H1 (cell line): ENCODE data around the gene OLFM1. TPM values are rescaled to one million over a fixed set of nuclear protein-coding genes. Genes with fewer than 3 reads are reported as not detected.
A peak's percentile ranks its signal among the peaks of the same experiment; 100 is the strongest.

Experiments
- CTCF ChIA-PET: fragments of 300-600 bp; sonication (Branson Sonifier 250); formaldehyde crosslinking; loops from one replicate; lab custom pipeline; 2021; ENCODE audit not compliant: partially characterized antibody; lab: Charles Lee
- POLR2A ChIA-PET: fragments of 300-600 bp; sonication (Branson Sonifier 250); formaldehyde crosslinking; loops from one replicate; lab custom pipeline; 2021; ENCODE audit warnings: inconsistent platforms; ENCODE audit not compliant: partially characterized antibody; lab: Charles Lee
- DNase-seq, 2 experiments: peaks; one replicate each; pipeline versions ENCODE4 v3.0.0 to v3.0.0-alpha.2; 2010 to 2022; ENCODE audit warnings: low spot score in 2 of 2, low read depth in 1 of 2, mixed read lengths in 1 of 2
- FAIRE-seq: peaks from 2 replicates; lab custom pipeline; 2011; peaks lifted over from hg19 to GRCh38; lab: Jason Lieb, UNC
- H2AFZ ChIP-seq: 2 replicates; pipeline ENCODE4 v1.8.1; 2012; ENCODE audit warnings: low read length, inconsistent platforms
- H2AK5ac ChIP-seq: 2 replicates; pipeline ENCODE4 v1.6.1; 2013; ENCODE audit warnings: low read depth, low read length
- H2BK120ac ChIP-seq: replicated peaks from 2 replicates; pipeline ENCODE3; 2013; ENCODE audit warnings: low read depth, low read length, inconsistent platforms
- H2BK12ac ChIP-seq: 2 replicates; pipeline ENCODE4 v1.6.1; 2013; ENCODE audit warnings: low read depth, low read length
- H2BK15ac ChIP-seq: 2 replicates; pipeline ENCODE4 v1.6.1; 2013; ENCODE audit warnings: low read length
- H2BK20ac ChIP-seq: 2 replicates; pipeline ENCODE4 v1.6.1; 2013; ENCODE audit warnings: low read length
- H2BK5ac ChIP-seq: 2 replicates; pipeline ENCODE4 v1.6.1; 2013; ENCODE audit warnings: low read depth, low read length
- H3K14ac ChIP-seq: 2 replicates; pipeline ENCODE4 v1.6.1; 2013; ENCODE audit warnings: inconsistent platforms; ENCODE audit not compliant: insufficient read length
- H3K18ac ChIP-seq: 2 replicates; pipeline ENCODE4 v1.6.1; 2013; ENCODE audit warnings: low read length; ENCODE audit errors: extremely low read depth
- H3K23ac ChIP-seq: 2 replicates; pipeline ENCODE4 v1.6.1; 2013; ENCODE audit warnings: inconsistent platforms; ENCODE audit not compliant: insufficient read length
- H3K23me2 ChIP-seq: 2 replicates; pipeline ENCODE4 v1.6.1; 2013; ENCODE audit warnings: low read depth, low read length
- H3K27ac ChIP-seq: 2 replicates; pipeline ENCODE4 v1.6.1; 2011; ENCODE audit warnings: low read depth, low read length, inconsistent platforms
- H3K27me3 ChIP-seq, 4 experiments: replicated peaks in 1 of 4; 1 replicate in 1 of 4; 2 replicates in 3 of 4; pipeline versions ENCODE4 v1.6.1 to v1.8.1; 2011 to 2013; ENCODE audit warnings: low read length in 3 of 4, mild to moderate bottlenecking in 3 of 4, inconsistent platforms in 2 of 4, mixed read lengths in 2 of 4, moderate library complexity in 1 of 4; ENCODE audit not compliant: control insufficient read depth in 3 of 4, insufficient read depth in 3 of 4; ENCODE audit errors: extremely low read depth in 1 of 4
- H3K36me3 ChIP-seq, 4 experiments: 2 replicates each; pipeline versions ENCODE4 v1.6.1 to v1.8.1; 2011 to 2013; ENCODE audit warnings: mild to moderate bottlenecking in 4 of 4, low read length in 3 of 4, moderate library complexity in 2 of 4, control low read depth in 1 of 4, inconsistent platforms in 1 of 4; ENCODE audit not compliant: insufficient read depth in 4 of 4, control insufficient read depth in 2 of 4
- H3K4ac ChIP-seq: replicated peaks from 2 replicates; pipeline ENCODE3; 2013; ENCODE audit warnings: low read length, low read depth, mixed read lengths, inconsistent platforms; ENCODE audit not compliant: insufficient read length
- H3K4me1 ChIP-seq, 4 experiments: replicated peaks in 1 of 4; 1 replicate in 1 of 4; 2 replicates in 3 of 4; pipeline versions ENCODE4 v1.6.1 to v1.8.1; 2011 to 2013; ENCODE audit warnings: low read length in 3 of 4, inconsistent platforms in 2 of 4, mixed read lengths in 1 of 4; ENCODE audit not compliant: insufficient read depth in 4 of 4, control insufficient read depth in 3 of 4
- H3K4me2 ChIP-seq, 2 experiments: 2 replicates each; pipeline versions ENCODE4 v1.6.1 to v1.8.1; 2011 to 2013; ENCODE audit warnings: low read depth in 2 of 2, low read length in 2 of 2, control low read depth in 1 of 2, inconsistent platforms in 1 of 2, mild to moderate bottlenecking in 1 of 2; ENCODE audit not compliant: insufficient read depth in 1 of 2
- H3K4me3 ChIP-seq, 4 experiments: fragments of 200-600, 300-600 bp in 1 of 4; sonication (generic), shearing (Covaris generic), sonication (Bioruptor Twin) in 1 of 4; 2 replicates each; pipeline versions ENCODE4 v1.5.1 to v1.8.1; 2011 to 2016; ENCODE audit warnings: low read length in 4 of 4, low read depth in 3 of 4, control low read depth in 2 of 4, inconsistent platforms in 2 of 4, mild to moderate bottlenecking in 2 of 4, mixed read lengths in 1 of 4, moderate library complexity in 1 of 4; ENCODE audit not compliant: insufficient read depth in 2 of 4; ENCODE audit errors: extremely low read depth in 1 of 4
- H3K56ac ChIP-seq: replicated peaks from 2 replicates; pipeline ENCODE3; 2013; ENCODE audit warnings: low read depth, mild to moderate bottlenecking, mixed read lengths, low read length, inconsistent platforms; ENCODE audit not compliant: insufficient read length
- H3K79me1 ChIP-seq: 2 replicates; pipeline ENCODE4 v1.6.1; 2013; ENCODE audit warnings: low read depth, low read length, control low read depth
- H3K79me2 ChIP-seq, 2 experiments: 2 replicates each; pipeline versions ENCODE4 v1.6.1 to v1.8.1; 2012 to 2013; ENCODE audit warnings: low read length in 2 of 2, mild to moderate bottlenecking in 2 of 2, inconsistent platforms in 1 of 2; ENCODE audit not compliant: insufficient read depth in 2 of 2, control insufficient read depth in 1 of 2
- H3K9ac ChIP-seq, 4 experiments: replicated peaks in 1 of 4; 1 replicate in 1 of 4; 2 replicates in 3 of 4; pipeline versions ENCODE4 v1.6.1 to v1.8.1; 2011 to 2013; ENCODE audit warnings: low read depth in 3 of 4, low read length in 3 of 4, control low read depth in 2 of 4, mild to moderate bottlenecking in 2 of 4, moderate library complexity in 2 of 4, inconsistent platforms in 1 of 4; ENCODE audit errors: extremely low read depth in 1 of 4
- H3K9me3 ChIP-seq, 2 experiments: 2 replicates each; pipeline versions ENCODE4 v1.6.1 to v1.8.1; 2012 to 2013; ENCODE audit warnings: mild to moderate bottlenecking in 2 of 2, moderate library complexity in 2 of 2, control low read depth in 1 of 2, inconsistent platforms in 1 of 2, low read depth in 1 of 2, low read length in 1 of 2, mixed read lengths in 1 of 2; ENCODE audit not compliant: insufficient read depth in 2 of 2
- H4K20me1 ChIP-seq, 2 experiments: replicated peaks in 1 of 2; 2 replicates each; pipeline versions ENCODE3 to v1.8.1; 2011 to 2013; ENCODE audit warnings: inconsistent platforms in 2 of 2, low read length in 2 of 2, mild to moderate bottlenecking in 1 of 2; ENCODE audit not compliant: insufficient read depth in 2 of 2, control insufficient read depth in 1 of 2
- H4K5ac ChIP-seq: 2 replicates; pipeline ENCODE4 v1.6.1; 2013; ENCODE audit warnings: low read length, low read depth, mixed read lengths, inconsistent platforms; ENCODE audit not compliant: insufficient read length
- H4K8ac ChIP-seq: 2 replicates; pipeline ENCODE4 v1.8.0; 2013; ENCODE audit warnings: mild to moderate bottlenecking, moderate library complexity, low read length, inconsistent platforms; ENCODE audit not compliant: insufficient read depth; ENCODE audit errors: extremely low read depth
- H4K91ac ChIP-seq: replicated peaks from 2 replicates; pipeline ENCODE3; 2013; ENCODE audit warnings: low read length, mixed read lengths, inconsistent platforms; ENCODE audit not compliant: insufficient read length
- JUN ChIP-seq: IDR thresholded peaks from 2 replicates; pipeline ENCODE4 v1.6.1; 2011; ENCODE audit warnings: low read depth, mild to moderate bottlenecking, improper control_type of control experiment, low read length
- KDM1A ChIP-seq: fragments of 200-600, 300-600 bp; sonication (generic); IDR thresholded peaks from 2 replicates; pipeline ENCODE4 v1.7.1; 2016; ENCODE audit warnings: mild to moderate bottlenecking, low read length, borderline replicate concordance
- POLR2AphosphoS5 ChIP-seq: IDR thresholded peaks from 2 replicates; pipeline ENCODE4 v1.6.1; 2011; ENCODE audit warnings: low read depth, low read length
- RFX5 ChIP-seq: IDR thresholded peaks from 2 replicates; pipeline ENCODE4 v1.6.1; 2011; ENCODE audit warnings: low read depth, low read length, improper control_type of control experiment, borderline replicate concordance
- RXRA ChIP-seq: IDR thresholded peaks from 2 replicates; pipeline ENCODE4 v1.6.1; 2011; ENCODE audit warnings: low read depth, mild to moderate bottlenecking, low read length, moderate library complexity; ENCODE audit not compliant: insufficient read depth
- SUZ12 ChIP-seq: fragments of 200-600 bp; sonication (generic); IDR thresholded peaks from 2 replicates; pipeline ENCODE4 v1.6.1; 2012; ENCODE audit warnings: mild to moderate bottlenecking, inconsistent platforms, low read length, moderate library complexity, mixed read lengths
- TAF1 ChIP-seq: IDR thresholded peaks from 2 replicates; pipeline ENCODE4 v1.6.1; 2011; ENCODE audit warnings: mild to moderate bottlenecking, low read depth, low read length
- TBP ChIP-seq: IDR thresholded peaks from 2 replicates; pipeline ENCODE4 v1.6.1; 2011; ENCODE audit warnings: low read depth, low read length, improper control_type of control experiment
- YY1 ChIP-seq: IDR thresholded peaks from 2 replicates; pipeline ENCODE4 v1.6.1; 2011; ENCODE audit warnings: low read depth, mild to moderate bottlenecking, low read length
- WGBS, 2 experiments: shearing (Covaris generic) in 1 of 2; methylation state at CpG; one replicate each; pipeline versions ENCODE4 v1.1.6 to v1.1.7; 2013 to 2015; ENCODE audit warnings: low lambda C conversion rate in 2 of 2, mixed read lengths in 2 of 2, inconsistent platforms in 1 of 2, low coverage in 1 of 2, missing lambda C conversion rate in 1 of 2; ENCODE audit not compliant: insufficient replicate concordance in 2 of 2, insufficient coverage in 1 of 2, insufficient read length in 1 of 2; ENCODE audit errors: extremely low coverage in 1 of 2, missing lambda C conversion rate in 1 of 2; 5-methylcytosine and 5-hydroxymethylcytosine counted together
- polyA plus RNA-seq, 7 experiments: library from polyadenylated mRNA; depleted of rRNA in 3 of 7; stranded (reverse) in 5 of 7; unstranded in 2 of 7; fragments of >200 nt in 5 of 7; fragments of 200-250 nt in 2 of 7; gene quantifications; 1 replicate in 5 of 7; 2 replicates in 1 of 7; 4 replicates in 1 of 7; pipeline versions ENCODE4 v1.2.1 to v1.2.3, GENCODE V29; 2011 to 2013; ENCODE audit warnings: missing spikeins in 2 of 7, mixed read lengths in 2 of 7
- total RNA-seq: library from RNA; stranded (reverse); fragmentation: NEBNext Ultra II Directional; extraction: Animal tissue kit (Norgen Biotek cat#: 25700); gene quantifications from 2 replicates; pipeline ENCODE4 v1.2.1, GENCODE V29; 2021
- TF ChIP-seq, protein P1 (sequence below): IDR thresholded peaks from 2 replicates; pipeline ENCODE4 v1.6.1; 2011; ENCODE audit warnings: low read length, improper control_type of control experiment

OLFM1 gene
- total and polyA plus RNA-seq, 2 of the 8 experiments (the other 6 are each of a cell fraction or from before 2014, with no cell fraction given), result 53.0 to 53.4 TPM

DNA sequence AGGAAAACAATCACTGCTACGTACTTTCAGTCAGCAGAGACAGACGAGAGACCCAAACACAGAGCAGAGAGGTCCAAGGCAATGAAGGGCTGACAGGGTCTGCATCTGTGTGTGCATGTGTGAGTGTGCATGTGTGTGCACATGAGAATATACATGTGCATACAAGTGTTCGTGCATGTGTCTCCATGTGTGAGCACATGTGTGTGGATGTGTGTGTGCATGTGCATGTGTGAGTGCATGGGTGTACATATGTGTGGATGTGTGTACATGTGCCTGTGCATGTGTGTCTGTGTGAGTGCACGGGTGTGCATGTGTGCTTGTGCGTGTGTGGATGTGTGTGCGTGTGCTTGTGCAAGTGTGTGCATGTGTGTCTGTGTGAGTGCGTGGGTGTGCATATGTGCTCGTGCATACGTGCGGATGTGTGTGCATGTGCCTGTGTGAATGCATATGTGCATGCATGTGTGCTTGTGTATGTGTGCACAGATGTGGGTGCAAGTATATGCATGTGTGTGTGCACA is 82.3 kb downstream of the OLFM1 start:
- POLR2A ChIA-PET, result no interaction called here

More for the DNA sequence above, 82.3 kb downstream of the OLFM1 start:
- H3K23ac ChIP-seq, result no peak overlapping the region
- no peak overlapping the region for H3K4me3 ChIP-seq
- H2BK15ac ChIP-seq, result 0 out of 2 replicates have a peak overlapping the region, but pooled peaks have one; percentile 29
- H3K9ac ChIP-seq, result no peak overlapping the region
- peak overlapping the region; percentile 1; the same call in 1 of the 2 replicates for H2BK20ac ChIP-seq
- no peaks in the 10 kb centered on the region for H3K36me3 ChIP-seq
- peak overlapping the region; percentile 62 for H3K4ac ChIP-seq
- H3K27ac ChIP-seq, result no peak overlapping the region
- peak overlapping the region; percentile 65; the same call in 1 of the 2 replicates for H2AK5ac ChIP-seq
- H2BK120ac ChIP-seq, result no peak overlapping the region
- no peak overlapping the region for H4K5ac ChIP-seq
- H3K27me3 ChIP-seq, result no peaks in the 10 kb centered on the region; a peak in 1 of 7 replicates
- H3K23me2 ChIP-seq, result no peaks in the 10 kb centered on the region
- 83% methylated on average over 10 of the region's 10 CpGs; no CpG with 5 or more reads in 1 of the 2 experiments for WGBS, 2 experiments
- peak overlapping the region; percentile 56; the same call in 1 of the 2 replicates for H2BK5ac ChIP-seq
- no peaks in the 10 kb centered on the region for H3K79me1 ChIP-seq
- H3K4me2 ChIP-seq, result no peak overlapping the region
- H4K8ac ChIP-seq, result no peak overlapping the region
- H3K14ac ChIP-seq, result no peak overlapping the region
- no peak for DNase-seq
- H4K20me1 ChIP-seq, result peaks cover 0 to 5% of the 10 kb centered on the region in 2 experiments
- H3K56ac ChIP-seq, result no peak overlapping the region
- H3K4me1 ChIP-seq, result peaks cover 0 to 10% (median 3%) of the 10 kb centered on the region in 4 experiments; a peak in 6 of 7 replicates
- H3K79me2 ChIP-seq, result no peaks in the 10 kb centered on the region
- peak overlapping the region; percentile 92; the same call in 1 of the 2 replicates for H2BK12ac ChIP-seq
- H3K18ac ChIP-seq, result no peak overlapping the region
- TF ChIP-seq TBP, result no peak
- TF ChIP-seq TAF1, result no peak
- TF ChIP-seq, protein P1, sequence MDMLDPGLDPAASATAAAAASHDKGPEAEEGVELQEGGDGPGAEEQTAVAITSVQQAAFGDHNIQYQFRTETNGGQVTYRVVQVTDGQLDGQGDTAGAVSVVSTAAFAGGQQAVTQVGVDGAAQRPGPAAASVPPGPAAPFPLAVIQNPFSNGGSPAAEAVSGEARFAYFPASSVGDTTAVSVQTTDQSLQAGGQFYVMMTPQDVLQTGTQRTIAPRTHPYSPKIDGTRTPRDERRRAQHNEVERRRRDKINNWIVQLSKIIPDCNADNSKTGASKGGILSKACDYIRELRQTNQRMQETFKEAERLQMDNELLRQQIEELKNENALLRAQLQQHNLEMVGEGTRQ, result no peak
- TF ChIP-seq SUZ12, result no peak
- no peak for TF ChIP-seq JUN
- TF ChIP-seq YY1, result no peak
- no peak for TF ChIP-seq KDM1A
- no peak for TF ChIP-seq RXRA
- TF ChIP-seq RFX5, result no peak
- no peak for TF ChIP-seq POLR2AphosphoS5
- no peak overlapping the region for H4K91ac ChIP-seq
- no peak overlapping the region for H2AFZ ChIP-seq
- no peaks in the 10 kb centered on the region for H3K9me3 ChIP-seq
- CTCF ChIA-PET, result no interaction called here
- no peak for FAIRE-seq
